GM19467 (cell line): Measurements from ENCODE around the gene ZFP36L1.

Source experiments
- ATAC-seq: cut with Tn5 transposase; IDR thresholded peaks from one replicate; pipeline ENCODE4 v1.9.1; 2021; ENCODE audit warnings: mild to moderate bottlenecking, moderate library complexity; ENCODE audit not compliant: unreplicated experiment

ZFP36L1 gene

GRCh38 chr14:68785534-68786490 lies 7.1 kb downstream of the ZFP36L1 start:
- ATAC-seq = no peak

- no peak for ATAC-seq
Measured at GRCh38 chr14:68784978-68785533, 7.8 kb downstream of the ZFP36L1 start.

GRCh38 chr14:68784226-68784910 lies 8.5 kb downstream of the ZFP36L1 start:
- no peak for ATAC-seq

GRCh38 chr14:68783408-68784225 lies 9.2 kb downstream of the ZFP36L1 start:
- ATAC-seq = no peak

GRCh38 chr14:68782091-68782981 lies 10.5 kb downstream of the ZFP36L1 start:
- no peak for ATAC-seq

GRCh38 chr14:68781161-68782021 lies 11.5 kb downstream of the ZFP36L1 start:
- ATAC-seq = no peak

GRCh38 chr14:68780358-68781160 lies 12.3 kb downstream of the ZFP36L1 start:
- ATAC-seq = no peak

- ATAC-seq = no peak
Measured at GRCh38 chr14:68779761-68780323, 13.0 kb downstream of the ZFP36L1 start.

GRCh38 chr14:68777644-68778043 lies 15.2 kb downstream of the ZFP36L1 start:
- ATAC-seq = no peak

- no peak for ATAC-seq
Measured at GRCh38 chr14:68775614-68776126, 17.2 kb downstream of the ZFP36L1 start.

- no peak for ATAC-seq
Measured at GRCh38 chr14:68774771-68775613, 17.9 kb downstream of the ZFP36L1 start.

- no peak for ATAC-seq
Measured at GRCh38 chr14:68772761-68773381, 20.0 kb downstream of the ZFP36L1 start.

GRCh38 chr14:68771631-68772030 lies 21.2 kb downstream of the ZFP36L1 start:
- no peak for ATAC-seq

GRCh38 chr14:68770553-68771286 lies 22.1 kb downstream of the ZFP36L1 start:
- ATAC-seq = no peak

- no peak for ATAC-seq
Measured at GRCh38 chr14:68770051-68770450, 22.8 kb downstream of the ZFP36L1 start.

- no peak for ATAC-seq
Measured at GRCh38 chr14:68768316-68768715, 24.6 kb downstream of the ZFP36L1 start.
